Natural killer cell (primary cell): ENCODE data around the gene SLC16A13. TPM values are rescaled to one million over a fixed set of nuclear protein-coding genes. Genes with fewer than 3 reads are reported as not detected.
A peak's percentile ranks its signal among the peaks of the same experiment; 100 is the strongest.
"Not testable (repeated sequence)": the region's sequence is repeated elsewhere in the genome, so short reads cannot be mapped to it uniquely, and the experiment has no call there.

Experiments
- ATAC-seq, 3 donors: fragments of 150-1000 bp in 2 of 3; fragments of 200-7000 bp in 1 of 3; cut with Tn5 transposase; 1 replicate in 1 of 3; 2 replicates in 2 of 3; pipeline ENCODE4 v1.10.0; 2021; ENCODE audit warnings: mild to moderate bottlenecking in 2 of 3, moderate library complexity in 2 of 3
- DNase-seq, 2 donors: peaks; one replicate each; pipeline versions ENCODE4 v3.0.0 to v3.0.0-alpha.2; 2013 to 2021; ENCODE audit warnings: mixed read lengths in 1 of 2
- H3K27ac ChIP-seq: one replicate; pipeline ENCODE4 v1.5.1; 2013; ENCODE audit warnings: mild to moderate bottlenecking, low read length
- H3K27me3 ChIP-seq: one replicate; pipeline ENCODE4 v1.6.1; 2013; ENCODE audit warnings: low read length; ENCODE audit not compliant: control insufficient read depth, insufficient read depth
- H3K36me3 ChIP-seq: one replicate; pipeline ENCODE4 v1.6.1; 2013; ENCODE audit warnings: low read length; ENCODE audit not compliant: control insufficient read depth, insufficient read depth
- H3K4me1 ChIP-seq: one replicate; pipeline ENCODE4 v1.6.1; 2013; ENCODE audit warnings: low read length; ENCODE audit not compliant: control insufficient read depth, insufficient read depth
- H3K4me3 ChIP-seq: one replicate; pipeline ENCODE4 v1.5.1; 2013; ENCODE audit warnings: low read length
- H3K9me3 ChIP-seq: one replicate; pipeline ENCODE4 v1.6.1; 2013; ENCODE audit warnings: low read length; ENCODE audit not compliant: control insufficient read depth, insufficient read depth
- H3K27ac Mint-ChIP-seq, 2 donors: one replicate each; pipeline ENCODE4 v1.8.0; 2022; ENCODE audit warnings: mild to moderate bottlenecking in 2 of 2, mixed read lengths in 2 of 2, moderate library complexity in 1 of 2
- H3K27me3 Mint-ChIP-seq, 2 donors: one replicate each; pipeline ENCODE4 v1.8.0; 2022; ENCODE audit warnings: low read depth in 2 of 2, mixed read lengths in 2 of 2
- H3K36me3 Mint-ChIP-seq: one replicate; pipeline ENCODE4 v1.8.0; 2022; ENCODE audit warnings: mixed read lengths
- H3K4me1 Mint-ChIP-seq, 2 donors: one replicate each; pipeline ENCODE4 v1.8.0; 2022; ENCODE audit warnings: mixed read lengths in 2 of 2
- H3K4me3 Mint-ChIP-seq: one replicate; pipeline ENCODE4 v1.8.0; 2022; ENCODE audit warnings: mild to moderate bottlenecking, moderate library complexity, mixed read lengths
- H3K9me3 Mint-ChIP-seq, 2 donors: one replicate each; pipeline ENCODE4 v1.8.0; 2022; ENCODE audit warnings: mixed read lengths in 2 of 2
- CTCF ChIP-seq: fragments of 200-600 bp; IDR thresholded peaks from one replicate; pipeline ENCODE4 v1.8.0; 2022; ENCODE audit warnings: antibody characterized with exemption
- WGBS: methylation state at CpG from one replicate; pipeline ENCODE4 v1.1.7; 2013; ENCODE audit warnings: missing lambda C conversion rate; ENCODE audit not compliant: insufficient coverage; 5-methylcytosine and 5-hydroxymethylcytosine counted together
- intact Hi-C: fragments of 100-400 bp; cut with micrococcal nuclease; formaldehyde crosslinking; loops from one replicate; pipeline ENCODE4 v1.14.2; 2022
- total RNA-seq, 4 donors: library from RNA; stranded (reverse); fragments of 120-200 nt in 1 of 4; gene quantifications; one replicate each; pipeline versions ENCODE4 v1.2.3 to v1.2.4, GENCODE V29; 2013 to 2022

Gene SLC16A13
- total RNA-seq = 1 to 10 TPM; 4.8 to 7.0 (median 6.0) TPM
- 2.3 TPM for total RNA-seq (2013)

- TF ChIP-seq CTCF = no peak
- under 1% methylated on average over 52 of the region's 52 CpGs for WGBS
- Histone ChIP-seq H3K27me3 (no peaks in the 10 kb centered on the region), H3K36me3 (no peaks in the 10 kb centered on the region), H3K27ac (peak within 1 kb of the TSS; percentile 95), H3K4me3 (peak within 1 kb of the TSS; percentile 76), H3K9me3 (no peaks in the 10 kb centered on the region), H3K4me1 (peaks cover 47% of the 10 kb centered on the region)
- no peaks in the 10 kb centered on the region for H3K27me3 Mint-ChIP-seq
- intact Hi-C loops = loop anchor here (1.0 kb wide), 1 partner anchor 20 kb away; no protein-coding TSS in a partner anchor
- peak; percentile 95 to 100 for DNase-seq
- no peaks in the 10 kb centered on the region for H3K36me3 Mint-ChIP-seq
- H3K9me3 Mint-ChIP-seq = no peaks in the 10 kb centered on the region
- peak within 1 kb of the TSS; percentile 93 for H3K4me3 Mint-ChIP-seq
- H3K27ac Mint-ChIP-seq = peak within 1 kb of the TSS; percentile 98 to 99
- peak; percentile 93 to 98 (median 94) for ATAC-seq
- peaks cover 53 to 61% of the 10 kb centered on the region in 2 donors for H3K4me1 Mint-ChIP-seq
Observed at GRCh38 chr17:7035591-7036368, at the start of gene SLC16A13. SLC16A13 (plus strand) TSS chr17:7036015; CDS start chr17:7036383, 368 bp downstream.

GRCh38 chr17:6986676-6987075 is 49.1 kb upstream of the SLC16A13 start:
- Histone ChIP-seq H3K36me3 (no peaks in the 10 kb centered on the region), H3K27ac (no peak overlapping the region), H3K4me3 (no peak overlapping the region), H3K27me3 (no peaks in the 10 kb centered on the region), H3K4me1 (no peaks in the 10 kb centered on the region), H3K9me3 (no peaks in the 10 kb centered on the region)
- no peak for TF ChIP-seq CTCF
- H3K27me3 Mint-ChIP-seq = no peaks in the 10 kb centered on the region
- no peak for ATAC-seq
- H3K27ac Mint-ChIP-seq = no peak overlapping the region
- H3K36me3 Mint-ChIP-seq = no peaks in the 10 kb centered on the region
- no peak for DNase-seq
- no peaks in the 10 kb centered on the region for H3K9me3 Mint-ChIP-seq
- intact Hi-C loops = no loop called here
- WGBS = 98% methylated on average over 2 of the region's 3 CpGs
- no peaks in the 10 kb centered on the region for H3K4me1 Mint-ChIP-seq
- no peak overlapping the region for H3K4me3 Mint-ChIP-seq

GRCh38 chr17:6989779-6990178 is 46.0 kb upstream of the SLC16A13 start:
- no peaks in the 10 kb centered on the region for H3K36me3 Mint-ChIP-seq
- Histone ChIP-seq H3K27ac (no peak overlapping the region), H3K27me3 (no peaks in the 10 kb centered on the region), H3K9me3 (no peaks in the 10 kb centered on the region), H3K36me3 (no peaks in the 10 kb centered on the region), H3K4me1 (no peaks in the 10 kb centered on the region), H3K4me3 (no peak overlapping the region)
- H3K4me3 Mint-ChIP-seq = no peak overlapping the region
- no peak overlapping the region for H3K27ac Mint-ChIP-seq
- 95% methylated on average over 2 of the region's 2 CpGs for WGBS
- peaks cover 0 to 8% of the 10 kb centered on the region in 2 donors for H3K4me1 Mint-ChIP-seq
- no peak for TF ChIP-seq CTCF
- H3K9me3 Mint-ChIP-seq = no peaks in the 10 kb centered on the region
- ATAC-seq (no peak), DNase-seq (no peak)
- intact Hi-C loops = no loop called here
- H3K27me3 Mint-ChIP-seq = no peaks in the 10 kb centered on the region

GRCh38 chr17:6993613-6994056 is 42.2 kb upstream of the SLC16A13 start:
- whole genome bisulfite sequencing = 66% methylated on average over 5 of the region's 5 CpGs
- H3K36me3 Mint-ChIP-seq, H3K4me3 Mint-ChIP-seq, intact Hi-C loops, H3K4me1 Mint-ChIP-seq, H3K27me3 Mint-ChIP-seq, H3K4me1 ChIP-seq, H3K9me3 Mint-ChIP-seq, H3K4me3 ChIP-seq, ATAC-seq, H3K27me3 ChIP-seq, DNase-seq, H3K9me3 ChIP-seq, H3K27ac ChIP-seq: not testable (repeated sequence)
- H3K36me3 ChIP-seq = peaks cover 10% of the 10 kb centered on the region
- peak overlapping the region; percentile 1 to 60 for H3K27ac Mint-ChIP-seq
